GM15510 (cell line): ENCODE results near the gene RPL36A.

Experiments
- POLR2A ChIP-seq: IDR thresholded peaks from 3 replicates; pipeline ENCODE4 v1.6.1; 2011; ENCODE audit warnings: borderline replicate concordance; ENCODE audit not compliant: insufficient read length; ENCODE audit errors: extremely low read depth

Gene RPL36A

DNA sequence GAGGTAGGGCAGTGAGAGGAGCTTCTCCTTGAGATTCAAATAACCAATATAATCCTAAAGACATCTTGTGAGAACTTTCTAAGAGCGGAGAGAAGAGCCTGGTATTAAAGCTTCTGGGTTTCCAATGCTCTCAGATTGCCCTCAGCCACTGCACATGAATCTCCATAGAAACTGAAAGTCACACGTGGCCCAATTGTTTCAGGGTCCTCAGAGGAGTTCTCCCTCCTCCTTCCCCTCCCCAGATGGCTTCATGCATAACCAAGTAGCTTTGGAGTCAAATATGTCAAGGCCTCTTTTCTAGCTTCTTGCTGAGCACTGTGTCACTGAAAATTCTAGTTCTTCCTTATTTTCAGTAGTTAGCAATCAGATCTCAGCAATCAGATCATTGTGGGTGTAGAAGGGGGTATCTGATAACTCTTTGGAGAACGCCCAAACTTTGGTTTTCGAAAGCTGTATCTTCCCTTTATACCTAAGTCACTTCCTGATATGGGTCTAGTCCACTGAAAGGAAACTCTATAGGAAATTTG lies 7.1 kb upstream of the RPL36A start:
- no peak for TF ChIP-seq POLR2A

- no peak for TF ChIP-seq POLR2A
Measured at GRCh38 chrX:101385026-101385684, 5.7 kb upstream of the RPL36A start.

- peak; percentile 52 for TF ChIP-seq POLR2A
Measured at GRCh38 chrX:101385795-101386541, 4.8 kb upstream of the RPL36A start, which contains the start of gene BTK. Gene BTK (minus strand): TSS chrX:101386191. CDS start chrX:101375284, 10,907 bp downstream.

DNA sequence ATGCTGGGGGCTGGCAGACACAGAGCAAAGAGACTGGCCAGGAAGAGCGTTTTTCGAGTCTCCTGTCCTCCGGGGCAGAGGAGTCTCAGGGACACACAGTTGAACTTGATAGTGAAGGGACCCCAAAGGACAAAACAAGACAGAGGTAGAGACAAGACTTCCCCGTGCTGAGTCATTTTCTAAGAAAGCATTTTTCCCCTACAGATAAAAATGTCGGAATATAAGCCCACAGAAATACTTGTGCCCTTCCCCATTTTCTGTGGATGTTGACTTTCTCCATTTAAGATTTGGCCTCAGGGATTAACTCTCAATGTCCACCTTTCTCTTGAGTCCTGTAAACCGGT lies 4.3 kb upstream of the RPL36A start:
- TF ChIP-seq POLR2A, result no peak

GRCh38 chrX:101388604-101389003 lies 2.2 kb upstream of the RPL36A start:
- TF ChIP-seq POLR2A, result no peak

DNA sequence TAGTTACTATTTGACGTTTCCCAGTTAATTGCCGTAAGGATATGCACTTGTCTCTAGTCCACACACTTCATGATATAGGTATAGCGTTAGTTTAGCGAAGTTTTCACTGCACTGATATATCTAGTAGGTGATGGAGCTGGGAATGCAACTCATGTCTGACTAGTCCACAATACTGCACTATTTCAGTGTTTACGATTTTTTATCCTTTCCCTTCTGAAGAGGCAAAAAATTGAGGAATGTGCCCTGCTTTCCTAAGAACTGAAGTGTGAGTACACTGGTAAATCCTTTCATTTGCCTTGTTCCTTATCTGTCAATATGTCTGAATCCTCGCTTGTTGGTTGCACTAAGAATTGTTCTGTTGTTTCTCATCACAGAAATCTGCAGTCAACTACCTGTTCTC lies 1.0 kb downstream of the RPL36A start:
- no peak for TF ChIP-seq POLR2A

GRCh38 chrX:101393530-101394305 lies 2.9 kb downstream of the RPL36A start:
- TF ChIP-seq POLR2A, result no peak

- no peak for TF ChIP-seq POLR2A
Measured at GRCh38 chrX:101394372-101394771, 3.6 kb downstream of the RPL36A start.

DNA sequence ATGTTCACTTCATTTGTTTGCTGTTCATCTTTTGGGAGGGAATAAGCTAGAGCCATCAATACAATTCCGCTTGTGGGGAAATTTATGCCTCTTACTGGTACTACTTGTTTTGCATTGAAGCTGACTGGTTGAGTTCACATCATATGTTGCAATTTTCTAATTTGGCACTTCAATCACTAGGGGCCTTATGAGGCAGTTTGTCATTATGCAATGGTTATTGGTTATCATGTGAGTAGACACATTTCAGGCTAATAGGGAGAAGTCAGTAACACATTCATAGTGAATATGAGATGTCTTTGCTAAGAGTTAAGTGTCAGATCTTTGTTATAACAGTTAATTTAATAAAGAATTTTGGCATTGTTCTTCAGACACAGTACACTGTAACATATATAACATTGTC lies 5.0 kb downstream of the RPL36A start:
- TF ChIP-seq POLR2A, result no peak

DNA sequence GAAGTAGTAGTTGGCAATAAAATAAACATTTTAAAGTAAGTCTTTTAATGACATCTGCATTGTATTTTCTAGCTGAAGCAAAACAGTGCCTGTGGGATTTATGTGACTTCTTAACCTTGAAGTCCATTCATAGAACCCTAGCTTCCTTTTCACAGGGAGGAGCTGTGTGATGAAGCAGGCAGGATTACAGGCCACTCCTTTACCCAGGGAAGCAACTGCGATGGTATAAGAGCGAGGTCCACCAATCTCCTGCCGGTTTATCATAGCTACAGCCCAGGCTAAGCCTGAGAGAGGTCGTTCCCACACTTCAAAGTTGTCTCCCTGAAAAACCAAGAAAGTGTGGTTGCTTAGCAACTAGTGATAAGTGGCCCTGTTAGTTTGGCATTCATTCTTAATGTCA lies 7.0 kb downstream of the RPL36A start:
- TF ChIP-seq POLR2A, result no peak

- TF ChIP-seq POLR2A, result no peak
Measured at GRCh38 chrX:101398694-101399093, 7.9 kb downstream of the RPL36A start.

- TF ChIP-seq POLR2A, result no peak
Measured at GRCh38 chrX:101399825-101400224, 9.0 kb downstream of the RPL36A start.

GRCh38 chrX:101407167-101407747 lies 16.4 kb downstream of the RPL36A start:
- no peak for TF ChIP-seq POLR2A

- TF ChIP-seq POLR2A, result peak; percentile 59
Measured at GRCh38 chrX:101407748-101408531, 17.1 kb downstream of the RPL36A start, which contains the start of the genes GLA and HNRNPH2. Gene GLA (minus strand): TSS chrX:101407925. CDS start chrX:101407903, 22 bp downstream. Gene HNRNPH2 (plus strand): TSS chrX:101408222. CDS start chrX:101411989, 3,767 bp downstream.
